Activated CD4-positive, alpha-beta T cell treated with anti-CD3 and anti-CD28 coated beads for 24 hours (primary cell): Measurements from ENCODE around the gene ZNF586.
A peak's percentile ranks its signal among the peaks of the same experiment; 100 is the strongest.
"Not testable (repeated sequence)": the region's sequence is repeated elsewhere in the genome, so short reads cannot be mapped to it uniquely, and the experiment has no call there.

Experiments
- DNase-seq, 2 donors: peaks; one replicate each; pipeline ENCODE4 v3.0.0-alpha.2; 2020; ENCODE audit warnings: low read depth in 2 of 2

The ZNF586 gene

DNA sequence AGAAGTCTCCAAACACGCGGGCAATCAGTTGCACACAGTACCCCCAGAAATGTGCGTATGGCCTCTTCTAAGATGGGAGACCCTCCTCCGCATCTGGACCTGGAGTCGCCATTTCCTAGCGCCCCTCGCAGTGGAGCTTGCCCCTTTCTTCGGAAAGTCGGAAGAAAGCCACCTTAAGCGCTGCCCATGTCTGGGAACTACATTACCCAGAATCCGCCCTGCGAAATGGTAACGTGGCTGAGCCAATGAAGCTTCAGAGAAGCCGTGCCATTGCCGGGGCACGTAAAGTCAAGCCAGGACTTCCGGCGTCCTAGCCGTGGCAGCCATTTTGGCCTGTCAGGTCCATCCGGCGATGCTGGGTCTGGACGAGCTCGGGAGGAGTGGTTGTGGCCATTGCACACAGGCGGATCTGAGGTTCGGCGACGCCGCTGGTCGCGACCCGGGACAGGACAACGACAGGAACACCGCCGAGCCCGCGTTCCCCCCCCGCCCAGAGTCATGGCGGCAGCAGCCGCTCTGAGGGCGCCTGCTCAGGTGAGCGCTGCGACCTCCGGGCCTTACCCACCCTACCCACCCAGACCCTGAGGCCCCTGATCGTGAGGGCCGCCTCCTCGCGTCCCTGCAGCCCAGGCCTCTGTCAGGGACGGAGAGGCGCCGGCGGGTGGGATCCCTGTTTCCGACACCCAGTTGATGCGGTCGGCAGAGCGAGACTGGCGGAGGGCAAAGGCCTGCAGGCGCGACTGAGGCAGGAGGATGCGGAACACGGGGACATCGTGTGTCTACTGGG, at the start of gene ZNF586:
Gene ZNF586 (plus strand): TSS at position 332 of the 787 bp plus-strand sequence. CDS start 167 bp downstream, at position 499.
- peak; percentile 71 to 73 for DNase-seq

DNA sequence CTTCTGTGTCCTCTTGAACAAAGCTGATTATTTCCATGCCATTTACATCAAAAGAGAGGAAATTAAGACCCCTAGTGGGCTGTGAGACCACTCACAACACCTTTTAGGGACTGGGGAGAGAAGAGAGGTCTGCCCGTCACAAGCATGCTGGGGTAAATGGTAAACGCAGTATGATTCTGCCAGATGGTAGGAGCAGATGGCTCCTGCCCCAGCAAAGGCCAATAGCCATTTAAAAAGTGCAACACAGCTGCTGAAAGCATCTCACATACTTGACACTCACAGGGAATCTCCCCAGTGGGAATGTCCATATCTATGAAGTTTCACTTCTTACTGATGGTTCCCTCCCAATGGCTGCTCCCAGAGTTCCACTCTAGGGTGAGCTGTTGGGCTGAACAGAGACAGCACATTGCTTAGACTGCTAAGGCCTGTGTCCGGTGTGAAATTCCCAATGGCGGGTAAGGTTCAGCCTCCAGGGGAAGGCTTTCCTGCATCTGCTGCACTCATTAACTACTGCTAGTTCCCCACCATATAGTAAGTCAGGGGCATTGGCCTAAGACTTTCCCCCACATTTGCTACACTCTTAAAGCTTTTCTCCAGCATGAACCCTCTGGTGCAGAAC, 49.5 kb upstream of the ZNF586 start:
- DNase-seq: no peak

DNA sequence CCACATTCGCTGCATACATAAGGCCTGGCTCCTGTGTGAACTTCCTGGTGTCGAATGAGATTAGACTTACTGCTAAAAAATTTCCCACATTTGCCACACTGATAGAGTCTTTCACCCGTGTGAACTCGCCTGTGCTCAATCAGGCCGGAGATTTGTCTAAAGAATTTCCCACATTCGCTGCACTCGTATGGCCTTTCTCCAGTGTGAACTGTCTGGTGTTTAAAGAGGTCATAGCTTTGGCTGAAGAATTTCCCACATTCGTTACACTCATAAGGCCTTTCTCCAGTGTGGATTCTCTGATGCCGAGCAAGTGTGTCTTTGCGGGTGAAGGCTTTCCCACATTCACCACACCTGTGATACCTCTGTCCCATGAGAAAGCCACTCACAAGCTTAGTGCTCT, 48.6 kb upstream of the ZNF586 start:
- no peak for DNase-seq

DNA sequence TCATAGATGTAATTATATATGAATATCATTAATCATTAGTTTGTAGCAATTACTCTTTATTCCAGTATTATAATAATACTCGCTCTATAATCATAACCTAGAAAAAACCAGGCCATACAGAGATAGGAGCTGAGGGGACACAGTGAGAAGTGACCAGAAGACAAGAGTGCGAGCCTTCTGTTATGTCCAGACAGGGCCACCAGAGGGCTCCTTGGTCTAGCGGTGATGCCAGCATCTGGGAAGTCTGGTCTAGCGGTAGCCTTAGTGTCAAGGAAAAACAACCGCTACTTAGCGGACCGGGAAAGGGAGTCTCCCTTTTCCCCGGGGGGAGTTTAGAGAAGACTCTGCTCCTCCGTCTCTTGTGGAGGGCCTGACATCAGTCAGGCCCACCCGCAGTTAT, 31.2 kb upstream of the ZNF586 start:
- DNase-seq: peak in 1 of 2 donors; percentile 20

DNA sequence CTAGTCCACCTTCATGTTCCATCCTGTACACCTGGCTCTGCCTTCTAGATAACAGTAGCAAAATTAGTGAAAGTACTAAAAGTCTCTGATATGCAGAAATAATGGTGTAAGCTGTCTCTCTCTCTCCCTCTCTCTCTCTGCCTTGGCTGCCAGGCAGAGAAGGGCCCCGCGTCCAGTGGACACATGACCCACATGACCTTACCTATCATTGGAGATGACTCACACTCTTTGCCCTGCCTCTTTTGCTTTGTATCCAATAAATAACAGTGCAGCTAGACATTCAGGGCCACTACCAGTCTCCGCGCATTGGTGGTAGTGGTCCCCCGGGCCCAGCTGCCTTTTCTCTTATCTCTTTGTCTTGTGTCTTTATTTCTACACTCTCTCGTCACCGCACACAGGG, 30.7 kb upstream of the ZNF586 start:
- not testable (repeated sequence) for DNase-seq

DNA sequence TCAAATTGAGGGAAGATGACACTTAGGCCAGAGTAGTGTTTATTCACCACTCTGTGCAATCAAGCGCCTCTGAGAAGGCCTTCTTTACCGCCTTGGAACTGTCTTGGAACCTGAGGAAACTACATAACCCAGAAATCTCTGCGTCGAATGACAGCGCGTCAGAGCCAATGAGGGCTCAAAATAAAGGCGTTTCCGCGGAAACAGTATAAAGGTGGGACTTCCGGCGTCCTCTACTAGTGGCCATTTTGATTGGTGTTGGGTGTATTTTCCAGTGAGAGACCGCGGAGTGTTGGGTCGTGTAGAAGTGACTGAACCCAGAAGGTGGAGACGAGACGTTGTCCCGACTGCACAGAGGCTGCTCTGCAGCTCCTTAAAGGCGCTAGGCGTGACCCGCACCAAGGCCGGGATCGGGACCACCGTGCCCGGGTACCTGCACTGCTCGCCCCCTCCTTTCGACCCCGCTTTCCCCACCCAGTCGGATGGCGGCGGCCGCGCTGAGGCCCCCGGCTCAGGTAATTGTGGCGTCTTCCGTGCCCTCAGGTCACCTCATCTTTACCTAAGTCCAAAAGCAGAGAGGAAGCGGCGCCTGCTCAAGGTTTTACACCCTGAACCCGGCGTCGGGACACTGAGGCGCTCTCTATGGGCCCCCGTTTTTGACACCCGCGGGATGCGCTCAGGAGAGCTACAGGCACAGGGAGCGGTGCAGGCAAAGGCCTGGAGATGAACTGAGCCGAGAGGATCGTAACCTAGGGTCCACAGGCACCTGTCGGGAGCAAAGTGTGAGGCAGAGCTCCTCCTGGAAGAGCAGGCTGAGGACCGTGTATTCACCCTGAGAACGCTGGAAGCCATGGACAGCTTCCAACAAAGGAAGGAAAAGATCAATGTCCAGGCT, 22.6 kb upstream of the ZNF586 start, which contains the start of gene ZNF776:
Gene ZNF776 (plus strand): TSS at position 236 of the 892 bp plus-strand sequence. CDS start 244 bp downstream, at position 480.
- DNase-seq: peak; percentile 59 to 67

DNA sequence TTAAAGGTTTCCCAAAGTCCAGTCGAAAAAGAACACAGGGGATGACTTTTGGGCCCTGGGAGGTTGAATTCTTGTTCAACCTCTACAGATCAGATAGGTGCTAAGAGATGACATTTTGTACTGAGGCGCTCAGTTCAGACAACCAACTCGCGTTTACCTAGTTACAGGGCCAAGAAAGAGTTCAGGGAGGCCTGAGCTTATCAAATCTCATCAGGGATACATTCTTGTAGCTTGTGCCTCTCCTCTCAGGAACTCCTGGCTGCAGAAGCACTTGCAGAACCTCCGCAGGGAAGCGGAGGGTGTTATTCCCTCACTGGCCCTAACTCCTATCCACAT, 22.0 kb upstream of the ZNF586 start:
- no peak for DNase-seq

DNA sequence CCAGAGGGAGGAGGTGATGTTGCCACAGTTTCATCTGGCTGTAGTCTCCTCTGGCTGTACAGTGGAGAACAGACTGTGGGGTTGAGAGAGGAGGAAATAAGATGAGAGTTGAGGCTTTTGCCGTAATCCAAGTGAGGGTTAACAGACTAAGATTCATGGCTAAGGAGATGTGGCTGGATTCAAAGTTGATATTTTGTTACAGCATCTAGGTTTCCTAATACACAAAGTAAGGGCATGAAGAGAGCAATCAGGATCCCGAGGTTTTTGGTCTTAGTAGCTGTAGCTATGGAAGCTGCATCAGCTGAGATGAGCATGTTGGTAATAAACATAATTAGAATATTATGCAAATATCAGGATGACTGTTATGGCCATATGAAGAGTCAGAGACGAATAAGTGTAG, 21.4 kb upstream of the ZNF586 start:
- DNase-seq: no peak

DNA sequence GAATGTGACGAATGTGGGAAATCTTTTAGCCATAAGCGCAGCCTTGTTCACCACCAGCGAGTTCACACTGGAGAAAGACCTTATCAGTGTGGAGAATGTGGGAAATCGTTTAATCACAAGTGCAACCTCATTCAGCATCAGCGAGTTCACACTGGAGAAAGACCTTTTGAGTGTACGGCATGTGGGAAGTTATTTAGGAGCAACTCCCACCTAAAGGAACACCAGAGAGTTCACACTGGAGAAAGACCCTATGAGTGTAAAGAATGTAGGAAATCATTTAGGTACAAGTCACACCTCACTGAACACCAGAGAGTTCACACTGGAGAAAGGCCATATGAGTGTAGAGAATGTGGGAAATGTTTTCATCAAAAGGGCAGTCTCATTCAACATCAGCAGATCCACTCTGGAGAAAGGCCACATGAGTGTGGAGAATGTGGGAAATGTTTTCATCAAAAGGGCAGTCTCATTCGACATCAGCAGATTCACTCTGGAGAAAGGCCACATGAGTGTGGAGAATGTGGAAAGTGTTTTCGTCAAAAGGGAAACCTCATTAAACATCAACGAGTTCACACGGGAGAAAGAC, 15.3 kb upstream of the ZNF586 start:
- DNase-seq: no peak

DNA sequence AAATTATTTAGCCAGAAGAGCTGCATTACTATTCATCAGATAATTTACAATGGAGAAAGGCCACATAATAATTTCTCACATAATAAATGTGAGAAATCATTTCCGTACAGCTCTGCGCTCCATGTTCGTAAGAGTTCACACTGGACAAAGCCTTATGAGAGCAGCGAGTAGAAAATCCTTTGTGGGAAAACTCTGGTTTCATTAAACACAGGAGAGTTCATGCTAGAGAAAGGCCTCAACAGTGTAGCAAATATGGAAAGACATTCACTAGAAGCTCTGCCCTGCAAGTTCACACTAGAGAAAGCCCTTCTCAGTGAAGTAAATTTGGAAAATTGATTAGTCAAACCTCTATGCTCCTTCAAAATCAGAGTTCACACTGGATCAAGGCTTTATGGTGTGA, 14.4 kb upstream of the ZNF586 start:
- no peak for DNase-seq

DNA sequence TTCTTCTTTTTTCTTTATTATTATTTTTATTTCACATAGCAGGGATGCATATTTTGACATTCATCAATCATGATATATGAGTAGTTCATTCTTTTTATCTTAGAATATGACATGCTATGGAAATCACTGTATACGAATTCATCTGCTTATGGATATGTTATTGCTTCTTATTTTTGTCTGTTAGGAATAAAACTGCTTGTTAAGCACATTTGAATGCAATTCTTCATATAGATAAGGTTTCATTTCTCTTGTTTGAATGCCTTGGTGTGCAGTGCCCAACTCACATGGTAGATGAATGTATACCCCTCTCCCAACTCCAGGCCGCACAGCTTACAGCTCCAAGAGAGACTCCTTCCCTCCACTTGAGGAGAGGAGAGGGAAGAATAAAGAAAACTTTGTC, 11.5 kb upstream of the ZNF586 start:
- DNase-seq: no peak

DNA sequence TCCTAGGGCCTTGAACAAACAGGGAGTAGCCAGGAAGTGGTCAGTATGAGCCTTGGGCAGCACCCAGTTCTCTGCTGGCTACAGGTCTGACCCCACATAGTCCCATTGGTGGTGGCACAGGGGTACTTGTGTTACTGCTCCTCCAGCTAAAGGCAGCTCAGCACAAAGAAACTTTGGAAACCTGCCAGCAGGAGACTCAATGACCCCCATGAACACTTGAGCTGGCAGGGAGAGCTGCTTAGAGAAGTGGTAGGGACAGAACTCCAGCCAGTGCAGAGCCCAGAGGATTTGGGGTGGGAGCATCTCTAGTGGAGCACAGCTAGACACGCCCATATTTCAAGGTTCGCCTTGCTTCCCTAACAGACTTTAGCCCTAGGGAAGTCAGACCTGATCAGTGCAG, 10.4 kb upstream of the ZNF586 start:
- DNase-seq: no peak

DNA sequence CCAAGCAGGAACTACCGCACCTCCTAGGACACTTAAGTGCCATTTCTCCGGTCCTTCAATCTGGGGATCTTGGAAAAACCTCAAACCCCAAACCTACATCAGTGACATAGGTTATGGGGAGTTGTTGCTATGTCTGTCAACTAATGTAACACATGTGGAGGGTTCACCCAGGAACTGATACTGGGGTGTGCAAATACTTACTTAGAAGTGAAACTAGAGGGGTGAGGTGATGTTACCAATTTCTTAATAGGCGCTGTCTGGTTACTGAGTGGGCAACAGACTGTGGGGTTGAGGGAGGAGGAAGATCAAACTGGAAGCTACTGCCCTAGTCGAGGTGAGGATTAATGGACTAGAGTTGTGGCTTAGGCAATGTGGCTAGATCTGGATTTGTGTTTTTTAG, 1.9 kb downstream of the ZNF586 start:
- no peak for DNase-seq

DNA sequence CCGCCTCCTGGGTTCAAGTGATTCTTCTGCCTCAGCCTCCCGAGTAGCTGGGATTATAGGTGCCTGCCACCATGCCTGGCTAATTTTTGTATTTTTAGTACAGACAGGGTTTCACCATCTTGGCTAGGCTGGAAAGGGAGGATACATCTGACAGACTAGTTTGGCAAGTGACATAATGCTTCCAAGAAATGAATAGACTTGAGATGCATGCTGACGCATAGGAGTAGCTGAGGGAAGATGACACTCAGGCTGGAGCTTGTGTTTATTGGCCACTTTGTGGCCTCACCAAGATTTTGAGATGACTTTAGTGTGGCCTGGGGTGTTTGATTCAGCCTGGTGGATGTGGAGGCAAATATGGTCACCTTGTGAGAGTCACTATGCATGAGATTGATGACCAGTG, 4.0 kb downstream of the ZNF586 start:
- no peak for DNase-seq

DNA sequence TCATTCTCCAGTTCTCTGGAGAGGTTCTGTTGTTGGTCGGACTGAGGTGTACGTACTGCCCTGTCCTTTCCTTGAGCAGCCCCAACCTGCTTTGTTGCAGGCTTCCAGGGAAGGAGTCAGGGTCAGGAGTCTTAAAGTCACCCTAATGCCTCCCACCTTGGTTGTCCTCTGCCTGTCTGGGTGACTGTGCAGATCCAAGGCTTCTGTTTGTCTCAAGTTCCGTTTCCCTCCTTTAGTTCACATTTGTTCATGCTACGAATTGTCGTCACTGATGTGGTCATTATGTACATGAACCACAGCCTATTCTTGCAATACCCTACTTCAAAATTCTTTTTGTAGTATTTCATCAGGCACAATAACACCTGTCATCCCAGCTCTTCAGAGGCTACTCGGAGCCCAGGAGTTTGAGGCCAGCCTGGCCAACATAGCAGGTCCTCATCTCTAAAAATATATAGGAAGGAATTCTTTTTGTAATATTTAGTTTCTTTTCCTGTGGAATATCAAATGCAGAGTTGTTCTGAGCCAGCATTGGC, 7.4 kb downstream of the ZNF586 start:
- no peak for DNase-seq

DNA sequence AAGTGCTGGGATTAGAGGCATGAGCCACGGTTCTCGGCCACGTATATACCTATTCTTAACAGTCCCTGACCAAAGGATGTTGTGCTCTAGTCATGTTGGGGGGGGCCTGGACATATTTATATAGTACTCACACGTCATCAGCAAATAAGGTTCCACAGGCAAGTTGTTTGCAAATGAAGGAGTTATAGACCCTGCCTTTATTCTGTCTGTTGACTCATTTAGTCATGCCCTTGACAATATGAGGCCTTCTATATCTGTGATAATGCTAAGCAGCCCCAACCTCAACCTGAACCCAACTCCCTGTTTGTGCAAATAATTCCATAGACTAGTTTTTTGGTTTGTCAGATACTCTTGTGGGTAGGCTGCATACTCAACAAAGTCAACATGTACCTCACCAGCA, 8.9 kb downstream of the ZNF586 start:
- no peak for DNase-seq

DNA sequence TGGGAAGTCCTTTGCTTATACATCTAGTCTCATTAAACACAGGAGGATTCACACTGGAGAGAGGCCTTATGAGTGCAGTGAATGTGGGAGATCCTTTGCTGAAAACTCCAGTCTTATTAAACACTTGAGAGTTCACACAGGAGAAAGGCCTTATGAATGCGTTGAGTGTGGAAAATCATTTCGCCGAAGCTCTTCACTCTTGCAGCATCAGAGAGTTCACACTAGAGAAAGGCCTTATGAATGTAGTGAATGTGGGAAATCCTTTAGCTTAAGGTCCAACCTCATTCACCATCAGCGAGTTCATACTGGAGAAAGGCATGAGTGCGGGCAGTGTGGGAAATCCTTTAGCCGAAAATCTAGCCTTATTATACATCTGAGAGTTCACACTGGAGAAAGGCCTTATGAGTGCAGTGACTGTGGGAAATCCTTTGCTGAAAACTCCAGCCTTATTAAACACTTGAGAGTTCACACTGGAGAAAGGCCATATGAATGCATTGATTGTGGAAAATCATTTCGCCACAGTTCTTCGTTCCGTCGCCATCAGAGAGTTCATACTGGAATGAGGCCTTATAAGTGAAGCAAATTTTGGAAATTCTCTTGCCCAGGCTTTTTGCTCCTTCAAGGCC, 9.9 kb downstream of the ZNF586 start:
- DNase-seq: no peak

DNA sequence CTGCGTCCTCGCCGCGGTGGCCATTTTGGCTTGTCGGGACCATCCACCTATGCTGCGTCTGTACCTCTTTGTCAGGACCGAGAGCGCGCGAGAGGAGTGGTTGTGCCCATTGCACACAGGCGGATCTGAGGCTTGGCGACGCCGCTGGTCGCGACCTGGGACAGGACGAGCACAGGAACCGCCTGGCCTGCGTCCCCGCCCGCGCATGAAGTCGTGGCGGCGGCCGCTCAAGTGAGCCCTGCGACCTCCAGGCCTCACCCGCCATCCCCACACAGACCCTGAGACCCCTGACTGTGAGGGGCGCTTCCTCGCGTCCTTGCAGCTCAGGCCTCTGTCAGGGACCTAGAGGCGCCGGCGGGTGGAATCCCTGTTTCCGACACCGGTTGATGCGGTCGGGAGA, 16.8 kb downstream of the ZNF586 start:
- no peak for DNase-seq

DNA sequence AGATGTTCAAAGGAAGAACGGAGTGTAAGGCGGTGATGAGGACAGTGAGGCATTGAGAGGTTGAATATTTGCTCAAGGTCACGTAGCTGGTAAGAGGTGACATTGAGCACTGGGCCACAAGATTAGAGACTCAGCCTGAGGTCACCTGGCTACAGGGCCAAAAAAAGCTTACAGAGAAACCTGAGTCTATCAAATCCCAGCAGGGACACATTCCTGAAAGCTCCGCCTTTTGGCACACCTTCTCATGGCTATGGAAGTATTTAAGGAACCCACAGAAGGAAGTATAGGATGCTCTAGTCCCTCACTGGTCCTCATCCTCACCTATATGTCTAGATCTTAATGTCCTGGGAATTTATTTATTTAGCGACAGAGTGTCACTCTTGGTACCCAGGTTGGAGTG, 17.4 kb downstream of the ZNF586 start:
- DNase-seq: no peak

DNA sequence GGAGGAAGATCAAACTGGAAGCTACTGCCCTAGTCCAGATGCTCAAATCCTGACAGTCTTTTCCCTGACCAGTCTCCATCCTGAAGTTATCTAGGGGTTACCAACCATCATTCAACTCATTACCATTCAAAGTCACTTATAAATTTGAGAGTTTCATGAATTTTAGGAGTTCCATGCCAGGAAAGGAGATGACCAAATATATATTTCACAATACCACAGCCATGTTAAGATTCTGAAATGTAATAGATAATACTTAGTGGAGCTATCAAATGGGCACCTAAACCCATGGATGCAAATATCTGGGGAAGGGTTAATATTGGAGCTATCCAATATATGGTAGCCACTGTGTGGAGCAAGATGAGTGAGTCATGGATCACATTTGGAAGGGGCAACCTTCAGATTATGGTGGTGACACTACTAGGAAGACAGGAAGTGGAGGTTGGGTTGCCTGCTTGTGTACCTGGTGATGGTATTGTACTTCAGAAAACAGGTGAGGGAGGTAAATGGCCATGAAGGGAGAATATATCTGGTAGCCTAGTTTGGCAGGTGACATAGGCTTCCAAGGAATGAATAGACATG, 18.7 kb downstream of the ZNF586 start:
- no peak for DNase-seq

DNA sequence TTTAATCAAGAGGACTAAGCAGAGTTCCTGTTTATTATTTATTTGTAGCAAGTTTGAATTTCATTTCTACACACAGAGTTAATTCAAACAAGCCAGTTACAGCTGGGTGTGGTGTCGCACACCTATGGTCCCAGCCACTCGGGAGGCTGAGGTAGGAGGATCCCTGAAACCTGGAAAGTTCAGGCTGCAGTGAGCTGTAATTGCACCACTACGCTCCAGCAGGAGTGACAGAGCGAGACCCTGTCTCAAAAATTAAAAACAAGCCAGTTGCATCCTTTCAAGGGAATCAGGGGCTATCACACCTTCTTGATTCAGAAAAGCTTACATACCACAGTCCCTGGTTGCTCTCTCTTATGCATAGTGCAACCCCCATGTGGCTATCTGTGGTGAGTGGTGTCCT, 19.8 kb downstream of the ZNF586 start:
- DNase-seq: no peak
